Activated CD8-positive, alpha-beta memory T cell treated with anti-CD3 and anti-CD28 coated beads for 36 hours (primary cell): ENCODE results near the gene BHLHA15. TPM values are rescaled to one million over a fixed set of nuclear protein-coding genes. Genes with fewer than 3 reads are reported as not detected.

ENCODE experiments used
- CTCF ChIA-PET: fragments of 350-600 bp; sonication (Branson Sonifier 250); formaldehyde crosslinking; loops from one replicate; lab custom pipeline; 2021; ENCODE audit warnings: antibody characterized with exemption; lab: Charles Lee
- POLR2A ChIA-PET: fragments of 350-600 bp; sonication (Branson Sonifier 250); formaldehyde crosslinking; loops from one replicate; lab custom pipeline; 2021; ENCODE audit warnings: antibody characterized with exemption; lab: Charles Lee
- total RNA-seq, 2 experiments: library from RNA; stranded (reverse); gene quantifications; one replicate each; pipeline ENCODE4 v1.2.3, GENCODE V29; 2021

BHLHA15 gene
- total RNA-seq, 2 experiments from 2014 or later = 0.36 to 0.82 TPM

DNA sequence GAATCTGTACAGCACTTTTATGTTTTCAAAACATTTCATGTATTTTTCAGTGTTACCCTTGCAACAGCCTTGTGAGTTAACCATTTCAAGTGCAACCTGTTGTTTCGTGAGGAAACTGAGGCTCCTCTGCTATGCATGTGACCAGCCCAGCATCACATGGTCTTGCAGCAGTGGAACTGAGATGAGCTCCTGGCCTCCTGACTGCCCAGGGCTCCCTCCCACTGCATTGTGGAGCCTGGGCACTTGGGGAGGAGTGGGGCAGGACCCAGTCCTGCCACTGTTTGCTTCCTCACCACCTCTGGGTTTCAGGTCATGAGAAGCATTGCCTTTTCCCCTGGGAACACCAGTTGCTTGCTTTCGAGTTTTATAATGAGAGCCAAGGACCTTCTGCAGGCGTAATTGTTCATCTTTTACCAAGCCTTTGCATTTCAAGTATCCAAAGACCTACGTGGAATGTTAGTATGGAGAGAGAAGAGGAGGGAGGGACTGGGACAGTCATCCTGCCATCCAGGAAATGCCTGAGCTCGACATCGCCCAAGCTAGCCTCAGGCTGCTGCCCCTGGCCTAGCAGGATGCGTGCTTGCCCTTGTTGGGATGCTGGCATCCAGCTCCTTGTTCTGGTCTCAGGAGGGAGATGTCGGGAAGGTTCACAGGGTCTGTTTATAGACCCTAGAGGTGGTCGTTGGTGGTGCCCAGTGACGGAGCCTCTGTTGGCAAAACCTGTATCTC is 32.3 kb upstream of the BHLHA15 start:
- ChIA-PET CTCF (interaction anchor here (0.6 to 1.5 kb wide), 2 partner anchors 11 to 403 kb away, joined by 3 to 6 read pairs; no protein-coding TSS in a partner anchor), POLR2A (no interaction called here)

GRCh38 chr7:98180751-98181150 is 30.5 kb upstream of the BHLHA15 start:
- ChIA-PET POLR2A (no interaction called here), CTCF (interaction anchor here (2.5 kb wide), 1 partner anchor 12 kb away, joined by 6 read pairs; no protein-coding TSS in a partner anchor)

- CTCF ChIA-PET = interaction anchor here (1.8 kb wide), 1 partner anchor 17 kb away, joined by 6 read pairs; no protein-coding TSS in a partner anchor
- POLR2A ChIA-PET = no interaction called here
Observed at GRCh38 chr7:98185101-98185500, 26.1 kb upstream of the BHLHA15 start.

DNA sequence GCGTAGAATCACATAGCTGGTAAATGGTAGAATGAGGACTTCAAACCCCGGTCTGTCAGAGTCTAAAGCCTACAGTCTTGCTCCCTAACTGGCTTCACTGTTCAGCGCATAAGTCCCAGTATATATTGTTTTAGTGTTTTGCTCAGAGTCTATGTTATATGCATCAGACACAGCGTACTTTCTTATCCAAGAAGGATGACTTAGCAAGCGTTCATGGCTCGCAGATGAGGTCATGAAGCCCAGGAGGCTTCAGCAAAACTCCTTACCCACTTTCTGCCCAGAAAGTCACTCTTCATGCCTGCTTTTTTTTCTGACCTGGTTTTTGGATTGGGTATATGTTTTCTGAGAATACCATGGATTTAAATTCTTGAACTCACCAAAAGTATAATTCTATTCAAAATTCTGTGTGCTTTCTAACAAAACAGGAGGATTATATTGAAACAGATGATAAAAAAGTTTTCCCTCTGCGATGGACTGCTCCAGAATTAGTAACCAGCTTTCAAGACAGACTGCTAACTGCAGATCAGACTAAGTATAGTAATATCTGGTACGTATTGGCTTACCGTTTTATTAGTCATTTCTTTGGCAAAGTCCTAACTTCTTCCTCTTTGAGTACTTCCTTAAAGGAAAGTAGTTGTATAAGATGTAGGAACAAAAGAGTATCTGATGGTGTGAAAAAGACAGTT is 24.6 kb upstream of the BHLHA15 start:
- POLR2A ChIA-PET = no interaction called here

GRCh38 chr7:98187138-98187502 is 24.1 kb upstream of the BHLHA15 start:
- POLR2A ChIA-PET = no interaction called here

More for the DNA sequence above, 24.6 kb upstream of the BHLHA15 start:
- CTCF ChIA-PET = interaction anchor here (1.0 kb wide), 1 partner anchor 79 kb away, joined by 3 read pairs; no protein-coding TSS in a partner anchor

GRCh38 chr7:98189559-98189958 is 21.7 kb upstream of the BHLHA15 start:
- ChIA-PET CTCF (no interaction called here), POLR2A (no interaction called here)

More at GRCh38 chr7:98187138-98187502, 24.1 kb upstream of the BHLHA15 start:
- CTCF ChIA-PET = no interaction called here

DNA sequence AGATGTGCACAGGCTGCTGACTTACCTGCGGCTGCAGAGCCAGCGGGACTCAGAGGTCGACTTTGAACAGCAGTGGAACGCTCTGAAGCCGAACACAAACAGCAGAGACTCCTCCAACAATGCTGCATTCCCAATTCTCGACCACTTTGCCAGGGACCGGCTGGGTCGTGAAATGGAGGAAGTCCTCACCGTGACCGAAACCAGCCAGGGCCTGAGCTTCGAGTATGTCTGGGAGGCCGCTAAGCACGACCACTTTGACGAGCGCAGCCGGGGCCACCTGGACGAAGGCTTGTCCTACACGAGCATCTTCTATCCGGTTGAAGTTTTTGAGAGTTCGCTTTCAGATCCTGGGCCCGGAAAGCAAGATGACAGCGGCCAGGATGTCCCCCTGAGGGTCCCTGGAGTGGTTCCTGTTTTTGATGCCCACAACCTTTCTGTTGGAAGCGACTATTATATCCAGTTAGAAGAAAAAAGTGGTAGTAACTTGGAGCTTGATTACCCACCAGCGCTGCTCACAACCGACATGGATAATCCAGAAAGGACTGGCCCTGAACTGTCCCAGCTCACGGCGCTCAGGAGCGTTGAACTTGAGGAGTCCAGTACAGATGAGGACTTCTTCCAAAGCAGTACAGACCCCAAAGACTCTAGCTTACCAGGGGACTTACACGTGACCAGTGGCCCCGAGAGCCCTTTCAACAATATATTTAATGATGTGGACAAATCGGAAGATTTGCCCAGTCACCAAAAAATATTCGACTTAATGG is 19.4 kb upstream of the BHLHA15 start:
- CTCF ChIA-PET = no interaction called here
- POLR2A ChIA-PET = no interaction called here

GRCh38 chr7:98192781-98193457 is 18.3 kb upstream of the BHLHA15 start:
- ChIA-PET CTCF (no interaction called here), POLR2A (no interaction called here)

GRCh38 chr7:98193474-98194180 is 17.6 kb upstream of the BHLHA15 start:
- POLR2A ChIA-PET = no interaction called here

DNA sequence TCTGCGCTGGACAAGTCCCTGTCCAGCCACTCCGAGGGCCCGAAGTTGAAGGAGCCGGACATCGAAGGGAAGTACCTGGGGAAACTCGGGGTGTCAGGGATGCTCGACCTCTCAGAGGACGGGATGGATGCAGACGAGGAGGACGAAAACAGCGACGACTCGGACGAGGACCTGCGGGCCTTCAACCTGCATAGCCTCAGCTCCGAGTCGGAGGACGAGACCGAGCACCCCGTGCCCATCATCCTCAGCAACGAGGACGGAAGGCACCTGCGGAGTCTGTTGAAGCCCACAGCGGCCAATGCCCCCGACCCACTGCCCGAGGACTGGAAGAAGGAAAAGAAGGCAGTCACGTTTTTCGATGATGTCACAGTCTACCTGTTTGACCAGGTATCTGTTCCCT is 17.1 kb upstream of the BHLHA15 start:
- POLR2A ChIA-PET = no interaction called here
- CTCF ChIA-PET = no interaction called here

More at GRCh38 chr7:98193474-98194180, 17.6 kb upstream of the BHLHA15 start:
- CTCF ChIA-PET = no interaction called here

DNA sequence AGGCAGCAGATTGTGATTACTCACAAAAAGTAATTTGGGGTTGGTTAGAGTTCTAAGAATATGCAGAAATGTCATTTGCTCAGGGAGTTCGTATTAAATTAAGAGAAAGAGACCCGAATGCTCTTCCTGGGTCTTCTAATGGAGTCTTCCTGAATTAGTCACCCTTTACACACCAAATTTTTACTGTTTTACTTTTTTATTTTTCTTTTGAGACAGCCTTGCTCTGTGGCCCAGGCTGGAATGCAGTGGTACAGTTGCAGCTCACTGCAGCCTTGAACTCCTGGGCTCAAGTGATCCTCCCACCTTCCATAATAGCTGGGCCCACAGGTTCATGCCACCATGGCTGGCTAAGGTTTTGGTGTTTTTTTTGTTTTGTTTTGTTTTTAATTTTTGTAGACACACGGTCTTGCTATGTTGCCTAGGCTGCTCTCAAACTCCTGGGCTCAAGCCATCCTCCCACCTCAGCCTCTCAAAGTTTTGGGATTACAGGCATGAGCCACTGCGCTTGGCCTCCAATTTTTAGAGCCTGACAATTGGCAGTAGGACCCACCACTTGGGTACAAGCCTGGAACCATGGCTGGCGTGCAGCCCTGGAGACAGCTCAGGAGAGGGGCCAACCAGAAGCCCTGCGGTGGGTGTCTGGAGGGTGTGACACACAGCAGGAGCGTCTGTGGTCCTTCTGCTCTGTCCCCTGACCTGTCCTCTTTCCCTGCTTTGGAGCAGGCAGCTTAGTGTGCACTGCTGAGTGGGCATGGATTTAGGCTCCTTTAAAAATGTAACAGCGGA is 16.4 kb upstream of the BHLHA15 start:
- POLR2A ChIA-PET = no interaction called here
- CTCF ChIA-PET = no interaction called here

DNA sequence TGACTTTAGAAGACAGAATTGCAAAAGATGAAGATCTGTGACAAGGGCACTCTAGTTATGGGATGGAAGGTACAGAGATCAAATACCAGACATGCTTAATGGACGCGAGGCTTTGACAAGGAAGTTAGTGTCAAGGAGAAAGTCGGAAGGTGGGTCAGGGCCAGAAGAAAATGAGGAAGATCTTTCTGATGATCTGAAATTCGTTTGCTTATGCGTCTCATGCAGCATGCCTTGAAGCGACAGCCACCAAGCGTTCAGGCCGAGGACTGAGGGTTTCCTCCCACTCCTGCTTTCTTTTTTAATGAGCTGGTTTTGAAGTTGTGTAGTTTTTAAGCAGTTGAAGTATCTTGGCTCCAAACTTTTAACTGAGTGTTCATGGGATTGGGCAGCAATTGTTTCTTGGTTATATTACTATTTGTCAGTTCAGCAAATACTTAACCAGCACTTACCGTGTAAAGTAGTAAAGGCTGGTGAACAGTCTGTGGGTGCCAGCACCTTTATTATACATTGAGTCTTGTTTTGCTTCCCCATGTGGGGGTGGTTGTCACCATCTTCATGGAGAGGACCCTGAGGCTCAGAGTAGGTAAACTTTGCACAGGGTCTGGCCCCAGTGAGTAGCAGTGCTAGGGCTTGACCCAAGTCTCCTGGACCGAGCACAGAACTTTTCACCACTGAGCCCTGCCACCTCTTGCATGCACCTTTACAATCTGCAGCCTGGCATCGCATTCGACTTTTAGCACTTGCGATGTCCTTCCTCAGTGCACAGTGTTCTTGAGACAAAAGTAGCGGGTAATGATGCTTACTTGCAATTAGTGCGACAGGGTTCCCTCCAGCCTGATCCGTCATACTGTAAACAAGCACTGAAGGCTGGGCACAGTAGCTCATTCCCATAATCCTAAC is 14.3 kb upstream of the BHLHA15 start:
- CTCF ChIA-PET = no interaction called here
- POLR2A ChIA-PET = no interaction called here

DNA sequence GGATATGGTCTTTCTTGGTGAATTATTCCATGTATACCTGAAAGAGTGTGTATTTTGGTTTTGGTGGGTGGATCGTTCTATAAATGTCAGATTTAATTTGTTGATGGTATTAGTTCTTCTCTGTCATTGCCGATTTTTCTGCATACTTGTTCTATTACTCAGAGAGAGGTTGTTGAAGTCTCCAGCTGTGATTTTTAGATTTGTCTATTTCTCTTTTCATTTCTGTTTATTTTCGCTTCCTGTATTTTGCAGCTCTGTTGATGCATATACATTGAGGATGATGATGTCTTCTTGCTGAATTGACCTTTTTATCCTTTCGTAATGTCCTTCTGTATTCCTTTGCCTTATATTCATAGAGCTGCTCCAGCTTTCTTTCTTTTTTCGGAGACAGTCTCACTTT is 12.1 kb upstream of the BHLHA15 start:
- ChIA-PET CTCF (no interaction called here), POLR2A (no interaction called here)

DNA sequence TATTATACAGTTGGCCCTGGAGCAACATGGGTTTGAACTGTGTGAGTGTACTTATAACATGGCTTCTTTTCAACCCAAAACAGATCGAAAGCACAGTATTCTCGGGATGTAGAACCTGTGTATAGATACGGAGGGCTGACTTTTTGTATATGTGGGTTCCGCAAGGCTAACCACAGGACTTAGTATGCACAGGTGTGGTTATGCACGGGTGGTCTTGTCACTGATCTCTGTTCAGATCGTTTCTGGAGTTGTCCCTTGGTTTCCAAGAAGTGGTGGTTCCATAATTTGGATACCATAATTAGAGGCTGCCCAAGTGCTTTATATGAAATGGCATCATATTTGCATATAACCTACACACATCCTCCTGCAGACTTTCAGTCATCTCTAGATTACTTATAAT is 10.9 kb upstream of the BHLHA15 start:
- POLR2A ChIA-PET = no interaction called here
- CTCF ChIA-PET = no interaction called here

GRCh38 chr7:98202367-98203195 is 8.7 kb upstream of the BHLHA15 start:
- ChIA-PET POLR2A (interaction anchor here (1.1 kb wide), 1 partner anchor 50 kb away, joined by 4 read pairs; the partner anchor contains the start of gene TECPR1), CTCF (interaction anchor here (0.9 to 1.2 kb wide), 2 partner anchors 9 to 36 kb away, joined by 3 read pairs; partner anchors contain the start of gene BHLHA15)
